ENCODE results near the gene GLCCI1.

The GLCCI1 gene

DNA sequence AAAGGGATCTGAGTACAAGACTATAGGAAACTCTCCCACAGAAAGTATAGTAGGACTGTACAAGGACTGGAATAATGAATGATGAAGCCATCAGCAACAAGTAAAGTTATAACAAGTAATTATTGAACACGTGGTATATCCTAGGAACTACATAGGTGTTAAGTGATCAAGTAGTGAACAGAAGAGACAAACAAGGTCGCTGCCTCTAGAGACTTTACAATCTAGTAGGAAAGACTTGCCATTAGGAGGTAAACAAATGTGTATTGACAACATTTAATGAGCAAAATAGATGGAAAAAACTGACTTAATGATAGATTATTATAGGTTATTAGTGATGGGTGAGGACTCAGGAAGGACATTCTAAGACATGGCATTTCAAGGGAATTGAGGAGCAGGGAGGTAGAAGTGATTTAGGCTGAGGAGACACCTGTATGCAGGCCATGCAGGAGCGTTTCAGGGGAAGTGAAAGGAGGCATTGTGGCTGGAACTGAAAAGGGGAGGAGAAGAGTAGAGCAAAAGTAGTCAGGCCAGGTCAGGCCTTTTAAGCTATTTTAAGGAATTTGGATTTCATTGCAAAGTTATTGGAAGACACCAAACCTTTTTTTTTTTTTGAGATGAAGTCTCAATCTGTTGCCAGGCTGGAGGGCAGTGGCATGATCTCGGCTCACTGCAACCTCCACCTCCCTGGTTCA, 8.5 kb upstream of the GLCCI1 start:
- DNase-seq (ENCODE audit: low read depth, low spot score), result no peak
- no peak overlapping the region for H3K27ac ChIP-seq

DNA sequence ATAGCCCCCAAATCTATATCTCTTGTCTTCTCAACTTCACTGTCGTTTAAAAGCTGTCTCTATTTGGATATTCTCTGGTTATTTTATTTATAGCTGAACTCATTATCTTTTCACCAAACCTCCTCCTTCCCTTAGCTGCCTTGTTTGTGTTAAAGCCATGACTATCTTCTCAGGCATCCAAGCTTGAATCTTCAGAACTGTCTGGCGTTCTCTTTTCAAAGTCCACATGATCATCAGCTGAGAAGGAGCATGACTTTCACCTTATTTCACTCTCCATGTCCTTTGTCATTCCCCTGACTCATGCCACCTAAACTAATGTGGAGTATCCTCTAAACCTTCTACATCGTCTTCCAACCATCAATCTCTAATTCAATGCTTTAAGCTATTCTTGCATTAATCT, 5.7 kb upstream of the GLCCI1 start:
- no peak for DNase-seq (ENCODE audit: low read depth, low spot score)
- no peak overlapping the region for H3K27ac ChIP-seq

DNA sequence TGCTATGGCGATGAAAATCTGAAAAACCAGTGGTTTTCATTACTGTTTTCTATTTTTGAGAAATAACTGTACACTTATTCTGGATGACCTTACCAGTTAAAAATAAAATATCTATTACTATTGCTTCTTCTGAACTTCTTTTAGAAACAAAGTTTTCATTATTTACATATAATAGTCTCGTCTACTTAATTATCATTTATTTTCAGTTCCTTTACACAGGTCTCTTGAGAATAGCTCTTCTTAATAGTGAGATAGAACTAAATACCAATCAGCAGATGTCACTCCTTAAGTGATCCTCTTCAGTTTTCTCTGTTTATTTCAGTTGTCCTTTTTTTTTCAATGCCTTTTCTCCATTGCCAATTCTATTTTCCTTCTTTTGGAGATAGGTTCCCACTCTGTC, 4.3 kb upstream of the GLCCI1 start:
- DNase-seq (ENCODE audit: low read depth, low spot score), result no peak
- H3K27ac ChIP-seq, result no peak overlapping the region

DNA sequence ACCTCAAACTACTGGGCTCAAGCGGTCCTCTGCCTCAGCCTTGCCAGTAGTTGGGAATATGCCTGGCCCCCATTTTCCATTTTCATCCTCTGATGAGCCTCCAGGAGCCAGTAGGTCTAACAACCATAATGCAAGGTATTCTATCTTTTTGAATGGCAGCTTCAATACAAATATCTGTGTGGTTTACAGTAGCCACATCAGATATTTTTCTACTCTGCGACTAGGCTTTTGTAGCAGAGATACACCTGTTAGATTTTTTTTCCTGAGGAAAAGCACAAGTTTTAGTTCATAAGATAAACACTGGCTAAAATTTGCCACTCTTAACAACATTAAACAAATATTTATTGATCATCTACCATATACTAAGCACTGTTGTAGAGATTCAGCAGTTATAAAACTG, 3.9 kb upstream of the GLCCI1 start:
- H3K27ac ChIP-seq, result no peak overlapping the region

DNA sequence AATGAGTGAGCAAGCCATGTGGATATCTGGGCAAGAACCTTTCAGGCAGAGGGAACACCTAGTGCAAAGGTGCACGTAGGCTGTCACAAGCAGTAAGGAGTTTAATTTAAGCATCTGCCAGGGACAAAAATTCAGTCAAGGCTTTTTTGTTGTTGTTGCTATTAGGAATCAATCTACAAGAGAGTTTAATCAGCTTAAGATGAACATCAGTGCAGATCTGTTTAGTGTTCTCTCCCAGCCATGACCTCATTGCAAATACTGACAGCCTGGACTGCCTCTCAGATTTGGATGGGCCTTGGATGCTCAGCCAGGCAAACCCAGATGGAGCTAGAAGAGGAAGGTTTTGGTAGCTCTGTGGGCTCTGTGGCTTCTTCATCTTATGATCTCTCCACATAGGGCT, 3.3 kb upstream of the GLCCI1 start:
- H3K27ac ChIP-seq, result no peak overlapping the region
- no peak for DNase-seq (ENCODE audit: low read depth, low spot score)

More for the DNA sequence above, 3.9 kb upstream of the GLCCI1 start:
- DNase-seq (ENCODE audit: low read depth, low spot score), result no peak

DNA sequence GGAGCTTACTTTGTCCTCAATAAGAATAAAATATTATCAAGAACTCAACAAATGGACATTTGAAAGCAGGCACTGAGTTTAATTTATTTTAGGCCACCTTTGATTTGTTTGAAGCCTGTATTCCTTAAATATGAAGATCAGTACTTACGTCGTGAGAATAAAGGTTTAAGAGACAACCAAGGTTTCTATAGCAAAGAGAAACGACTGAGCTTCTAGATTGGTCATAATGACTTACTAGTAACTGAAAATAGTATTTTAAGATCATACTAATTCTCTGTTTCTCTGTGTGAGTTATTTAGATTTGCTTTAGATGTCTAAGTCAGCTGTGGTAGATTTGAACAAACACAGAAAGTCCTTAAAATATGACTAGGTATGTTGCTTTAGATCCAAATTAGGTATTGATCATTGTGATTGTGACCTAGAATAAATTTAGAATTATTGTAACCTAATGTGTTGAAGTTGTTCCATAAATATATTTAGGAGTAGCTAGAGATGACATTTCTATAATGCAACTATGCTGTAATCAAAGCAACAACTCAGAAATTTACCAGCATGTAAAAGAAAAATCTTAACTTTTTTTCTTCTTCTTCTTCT, 2.4 kb upstream of the GLCCI1 start:
- no peak for DNase-seq (ENCODE audit: low read depth, low spot score)

DNA sequence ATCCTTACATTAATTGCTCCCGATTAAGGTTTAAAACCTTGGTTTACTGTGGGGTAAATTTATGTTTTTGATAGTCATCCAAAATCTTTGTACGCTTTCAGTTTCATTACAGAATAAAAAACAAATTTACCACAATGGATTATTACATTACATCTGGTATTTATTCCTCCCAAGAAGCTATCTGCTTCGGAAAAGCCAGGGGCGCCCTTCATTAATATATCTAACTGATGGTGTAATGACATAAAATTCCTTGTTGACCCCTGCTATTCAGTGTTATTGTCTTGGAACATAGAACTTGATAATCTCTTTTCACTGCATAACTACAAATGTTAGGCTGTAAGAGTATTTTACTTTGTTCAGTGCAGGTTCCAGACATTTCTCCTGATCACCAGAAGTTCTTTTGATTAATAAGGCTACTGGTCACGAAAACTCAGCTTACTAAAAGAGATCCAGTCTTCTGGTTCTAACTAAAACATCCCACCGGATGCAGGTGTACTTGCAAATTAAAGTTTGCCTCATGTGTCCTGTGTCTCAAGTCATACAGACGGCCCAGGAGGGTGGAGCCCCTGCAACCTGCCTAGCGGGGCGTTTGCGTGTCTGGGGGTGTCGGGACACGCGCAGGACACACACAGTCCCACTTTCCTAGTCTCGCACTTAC, 581 bp upstream of the GLCCI1 start:
- H3K27ac ChIP-seq, result peak overlapping the region; percentile 51
- no peak for DNase-seq (ENCODE audit: low read depth, low spot score)

More for the DNA sequence above, 2.4 kb upstream of the GLCCI1 start:
- no peak overlapping the region for H3K27ac ChIP-seq

DNA sequence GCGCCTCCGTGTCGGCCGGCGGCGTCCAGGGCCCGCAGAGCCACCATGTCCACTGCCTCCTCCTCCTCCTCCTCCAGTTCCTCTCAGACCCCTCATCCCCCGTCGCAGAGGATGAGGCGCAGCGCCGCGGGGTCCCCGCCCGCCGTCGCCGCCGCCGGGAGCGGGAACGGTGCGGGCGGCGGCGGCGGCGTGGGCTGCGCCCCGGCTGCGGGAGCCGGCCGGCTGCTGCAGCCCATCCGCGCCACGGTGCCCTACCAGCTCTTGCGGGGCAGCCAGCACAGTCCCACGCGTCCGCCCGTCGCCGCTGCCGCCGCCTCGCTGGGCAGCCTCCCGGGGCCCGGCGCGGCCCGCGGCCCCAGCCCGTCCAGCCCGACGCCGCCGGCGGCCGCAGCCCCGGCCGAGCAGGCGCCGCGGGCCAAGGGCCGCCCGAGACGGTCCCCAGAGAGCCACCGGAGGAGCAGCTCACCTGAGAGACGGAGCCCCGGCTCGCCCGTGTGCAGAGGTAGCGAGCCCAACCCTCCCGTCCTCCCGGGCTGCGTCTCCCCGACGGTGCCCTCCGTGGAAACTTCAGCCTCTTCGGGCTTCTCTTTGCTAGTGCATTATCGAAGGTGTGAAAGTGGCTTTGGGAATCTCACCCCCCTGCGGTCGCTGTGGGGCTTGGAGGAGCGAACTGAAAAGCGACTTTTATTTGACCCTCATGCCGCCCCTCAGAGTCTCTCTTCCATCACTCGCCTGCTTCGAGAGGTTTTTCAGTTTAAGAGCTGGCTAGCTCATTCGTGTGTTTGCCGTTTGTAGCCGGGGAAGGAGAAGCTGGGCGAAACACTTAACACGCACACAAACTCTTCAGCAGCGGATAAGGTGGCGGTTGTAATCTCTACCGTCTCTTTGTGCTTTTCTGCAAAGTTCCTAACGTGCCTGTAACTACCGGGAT, 975 bp downstream of the GLCCI1 start:
- H3K27ac ChIP-seq, result peak overlapping the region; percentile 51
- no peak for DNase-seq (ENCODE audit: low read depth, low spot score)

DNA sequence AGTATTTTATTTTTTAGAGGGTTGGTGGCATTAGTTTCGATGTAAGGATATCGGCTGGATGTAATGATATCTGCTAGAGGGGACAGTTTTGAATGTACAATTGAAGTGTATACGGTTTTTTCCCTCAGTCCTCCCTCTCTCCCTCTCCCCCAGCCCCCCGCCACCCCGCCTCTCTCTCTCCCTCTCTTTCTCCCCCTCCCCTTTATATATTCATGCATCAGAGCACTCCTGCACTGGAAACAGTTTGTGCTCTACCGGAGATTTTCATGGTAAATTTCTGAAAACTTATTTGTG, 1.6 kb downstream of the GLCCI1 start:
- DNase-seq (ENCODE audit: low read depth, low spot score), result no peak
- peak overlapping the region; percentile 51 for H3K27ac ChIP-seq

DNA sequence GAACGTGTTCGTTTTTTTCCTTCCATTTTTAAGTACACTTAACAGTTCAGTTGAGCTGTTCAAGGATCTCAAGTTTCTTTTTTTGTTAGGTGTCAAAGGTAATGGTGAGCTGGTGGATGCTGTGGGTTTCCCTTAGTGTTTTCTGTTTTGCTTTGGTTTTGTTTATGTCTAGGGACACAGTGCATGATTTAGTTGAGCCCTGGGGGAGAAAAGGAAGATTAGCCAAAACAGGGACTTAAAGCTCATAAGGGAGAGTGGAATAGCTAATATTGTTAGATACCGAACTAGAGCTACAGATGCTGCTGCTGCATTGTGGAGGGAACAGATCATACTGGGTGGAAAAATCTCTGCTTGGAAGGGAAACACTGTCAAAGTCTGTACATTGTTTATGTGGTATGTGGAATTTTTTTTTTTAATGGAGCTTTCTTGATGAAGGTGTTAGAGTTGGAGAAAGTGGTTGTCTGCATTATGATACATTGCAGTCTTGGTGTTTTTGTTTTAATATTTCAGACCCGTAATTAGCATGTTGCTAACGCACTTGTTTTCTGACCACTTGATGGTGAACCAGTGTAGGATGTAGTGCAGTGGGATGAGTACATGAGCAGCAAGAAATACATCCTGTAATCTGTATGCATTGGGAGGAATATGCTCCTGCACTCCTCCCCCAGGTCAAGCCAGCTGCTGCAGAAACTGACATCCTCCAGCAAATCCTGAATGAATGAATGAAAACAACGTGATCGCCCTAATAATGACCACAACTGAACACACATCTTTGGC, 2.1 kb downstream of the GLCCI1 start:
- DNase-seq (ENCODE audit: low read depth, low spot score), result no peak
- H3K27ac ChIP-seq, result no peak overlapping the region

DNA sequence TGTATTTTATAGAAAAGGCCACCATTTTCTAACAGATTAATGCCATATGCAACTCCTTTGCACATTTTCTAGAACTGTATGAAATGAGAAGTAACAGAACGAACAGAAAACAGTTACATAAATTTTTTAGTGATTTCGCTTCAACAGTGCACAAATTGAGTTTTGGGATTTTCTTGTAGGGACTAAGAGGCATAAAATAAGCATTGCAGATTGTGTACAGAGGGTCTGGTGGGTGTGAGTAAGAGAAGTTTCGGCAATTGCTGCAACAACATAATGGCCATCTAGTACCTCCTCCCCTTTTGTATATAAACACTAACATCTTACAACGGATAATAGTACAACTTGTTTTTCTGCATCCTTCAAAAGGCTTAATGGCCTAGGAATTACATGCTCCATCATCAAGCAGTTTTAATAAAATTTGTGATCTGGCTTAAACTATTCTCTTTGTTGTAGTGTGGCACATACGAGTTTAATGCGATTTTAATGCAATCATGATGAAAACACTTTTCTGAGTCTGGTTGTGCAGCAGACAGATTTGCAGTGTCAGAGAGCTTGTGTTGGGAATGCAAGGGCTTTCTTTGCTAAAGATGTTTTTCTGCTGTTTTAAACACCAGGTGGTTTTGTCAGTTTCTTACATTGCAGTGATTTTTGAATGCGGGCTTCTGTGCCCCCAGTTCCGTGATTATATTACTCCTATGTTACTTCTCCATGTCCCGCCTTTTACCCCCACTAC, 2.9 kb downstream of the GLCCI1 start:
- no peak for DNase-seq (ENCODE audit: low read depth, low spot score)
- H3K27ac ChIP-seq, result no peak overlapping the region

DNA sequence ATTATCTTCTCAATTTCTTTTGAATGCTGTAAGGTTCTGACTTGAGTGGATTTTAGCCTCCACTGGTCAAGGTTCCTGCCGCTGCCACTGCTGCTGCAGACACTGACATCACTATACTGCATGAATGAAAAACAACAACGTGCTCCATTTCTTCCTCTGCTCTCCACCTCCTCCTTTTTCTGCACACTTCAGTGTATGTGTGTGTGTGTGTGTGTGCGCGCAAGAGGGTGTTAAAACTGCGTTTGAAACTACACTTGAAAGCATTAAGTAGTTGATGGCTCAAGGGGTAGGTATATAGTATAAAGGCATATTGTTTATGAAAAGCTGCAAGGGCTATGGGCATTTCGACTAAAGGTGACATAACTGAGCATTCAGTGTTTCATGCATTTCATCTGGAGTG, 3.5 kb downstream of the GLCCI1 start:
- no peak overlapping the region for H3K27ac ChIP-seq
- no peak for DNase-seq (ENCODE audit: low read depth, low spot score)

DNA sequence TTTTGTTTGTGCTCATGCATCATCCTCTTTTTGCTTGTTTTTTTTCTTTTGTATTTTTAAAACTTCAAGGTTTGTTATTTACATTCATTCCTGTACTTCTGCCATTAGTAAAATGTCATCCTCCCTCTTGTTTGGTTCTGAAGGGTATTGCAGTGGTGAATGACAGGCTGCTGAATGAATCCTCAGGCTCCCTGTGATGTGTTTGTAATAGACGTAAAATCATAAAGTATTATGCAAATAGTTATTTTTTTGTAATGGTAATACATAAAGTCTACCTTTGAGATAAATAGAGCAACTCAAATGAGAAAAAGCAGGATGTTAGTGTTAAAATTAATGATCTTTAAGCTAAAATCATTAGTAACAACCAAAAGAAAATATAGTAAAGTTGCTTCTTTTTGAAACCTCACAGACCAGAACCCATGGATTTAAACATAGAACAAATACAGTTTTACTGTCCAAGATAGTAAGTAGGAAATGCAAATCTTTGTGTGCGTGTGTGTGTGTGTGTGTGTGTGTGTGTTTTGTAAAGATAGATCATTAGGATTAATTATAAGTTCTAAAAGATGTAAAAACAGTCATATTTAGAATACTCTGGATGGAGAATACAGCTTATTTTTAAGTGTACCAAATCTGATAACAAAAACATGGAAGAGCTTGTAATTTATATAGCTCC, 4.5 kb downstream of the GLCCI1 start:
- DNase-seq (ENCODE audit: low read depth, low spot score), result no peak
- H3K27ac ChIP-seq, result no peak overlapping the region

DNA sequence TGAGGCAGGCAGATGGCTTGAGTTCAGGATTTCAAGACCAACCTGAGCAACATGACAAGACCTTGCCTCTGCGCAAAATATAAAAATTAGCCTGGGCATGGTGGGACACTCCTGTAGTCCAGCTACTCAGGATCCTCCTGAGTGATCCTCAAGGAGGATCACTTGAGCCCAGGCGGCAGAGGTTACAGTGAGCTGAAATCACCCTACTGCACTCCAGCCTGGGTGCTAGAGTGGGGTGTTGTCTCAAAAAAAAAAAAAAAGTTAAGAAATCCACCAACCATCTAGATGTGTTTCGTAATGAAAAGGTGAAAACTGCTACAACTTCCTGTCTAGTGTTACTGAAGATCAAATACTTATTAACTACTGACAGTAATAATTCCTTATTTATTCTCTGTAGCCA, 8.1 kb downstream of the GLCCI1 start:
- no peak overlapping the region for H3K27ac ChIP-seq
- DNase-seq (ENCODE audit: low read depth, low spot score), result no peak

DNA sequence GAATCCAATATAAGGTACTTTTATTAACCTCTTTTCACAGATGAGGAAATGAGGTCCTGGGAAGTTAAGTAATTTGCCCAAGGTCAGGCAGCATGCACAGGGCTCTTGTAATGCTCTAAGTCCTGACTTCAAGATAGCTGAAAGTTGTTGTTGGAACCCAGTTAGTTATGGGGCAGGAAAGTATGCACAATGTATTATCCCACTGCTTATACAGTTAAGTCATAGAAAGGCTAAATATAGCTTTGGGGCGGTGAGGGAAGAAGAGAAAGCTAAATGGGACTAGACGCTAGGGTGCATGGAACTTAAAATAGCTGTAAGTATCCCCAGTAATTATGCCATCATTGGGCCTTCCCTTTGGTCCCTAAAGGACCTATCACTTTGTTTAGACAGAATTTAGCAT, 9.2 kb downstream of the GLCCI1 start:
- no peak for DNase-seq (ENCODE audit: low read depth, low spot score)
- no peak overlapping the region for H3K27ac ChIP-seq

DNA sequence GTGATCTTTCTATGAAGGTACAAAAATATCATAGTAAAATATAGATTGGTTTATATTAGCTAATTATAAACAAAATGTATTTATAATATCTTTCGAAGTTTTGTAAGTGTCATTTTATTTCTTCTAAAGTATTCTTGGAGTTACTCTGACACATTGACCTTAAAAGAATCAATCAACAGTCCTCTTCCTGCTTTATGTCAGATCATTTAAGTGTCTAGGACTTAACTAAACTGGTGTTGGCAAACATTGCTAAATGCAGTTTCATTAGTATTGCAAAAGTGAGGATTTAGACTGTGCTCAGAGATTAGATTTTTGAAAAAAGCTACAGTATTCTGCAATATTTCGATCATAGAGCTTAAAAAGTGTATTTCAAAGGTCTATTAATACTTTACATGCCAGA, 10.3 kb downstream of the GLCCI1 start:
- no peak for DNase-seq (ENCODE audit: low read depth, low spot score)
- no peak overlapping the region for H3K27ac ChIP-seq

DNA sequence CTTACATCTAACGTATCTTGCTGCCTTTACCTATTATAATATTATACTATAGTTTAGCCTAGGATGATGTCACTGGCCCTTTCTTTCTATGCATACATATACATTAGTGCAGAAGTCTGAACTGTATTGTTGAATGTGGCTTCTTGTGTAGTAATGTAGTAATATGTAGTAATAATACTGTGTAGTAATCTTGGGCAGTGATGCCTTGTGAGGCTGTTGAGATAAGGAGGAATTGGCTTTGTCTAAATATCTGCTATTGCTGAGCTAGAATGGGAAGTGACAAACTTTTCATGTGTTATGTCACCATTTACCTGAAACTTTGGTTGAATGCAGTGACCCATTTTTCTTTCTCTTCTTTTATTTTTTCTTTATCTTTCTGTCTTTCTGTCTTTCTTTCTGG, 11.0 kb downstream of the GLCCI1 start:
- H3K27ac ChIP-seq, result no peak overlapping the region
- DNase-seq (ENCODE audit: low read depth, low spot score), result no peak

DNA sequence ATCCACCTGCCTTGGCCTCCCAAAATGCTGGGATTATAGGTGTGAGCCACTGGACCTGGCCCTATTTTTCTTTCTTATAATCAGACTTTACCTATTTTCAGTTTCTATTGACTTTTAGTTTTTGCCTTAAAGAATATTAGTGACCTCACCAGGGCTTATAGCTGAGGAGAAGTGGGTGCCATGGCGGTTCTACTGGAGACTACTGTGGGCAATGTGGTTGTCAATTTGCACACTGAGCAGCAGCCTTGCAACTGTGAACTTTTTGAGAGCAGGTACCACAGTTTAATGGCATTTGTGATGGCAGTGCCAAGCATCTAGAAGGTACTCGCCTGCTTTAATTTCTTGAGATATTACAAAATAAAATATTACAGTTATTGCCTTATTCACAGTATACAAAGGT, 11.5 kb downstream of the GLCCI1 start:
- no peak overlapping the region for H3K27ac ChIP-seq
- DNase-seq (ENCODE audit: low read depth, low spot score), result no peak

DNA sequence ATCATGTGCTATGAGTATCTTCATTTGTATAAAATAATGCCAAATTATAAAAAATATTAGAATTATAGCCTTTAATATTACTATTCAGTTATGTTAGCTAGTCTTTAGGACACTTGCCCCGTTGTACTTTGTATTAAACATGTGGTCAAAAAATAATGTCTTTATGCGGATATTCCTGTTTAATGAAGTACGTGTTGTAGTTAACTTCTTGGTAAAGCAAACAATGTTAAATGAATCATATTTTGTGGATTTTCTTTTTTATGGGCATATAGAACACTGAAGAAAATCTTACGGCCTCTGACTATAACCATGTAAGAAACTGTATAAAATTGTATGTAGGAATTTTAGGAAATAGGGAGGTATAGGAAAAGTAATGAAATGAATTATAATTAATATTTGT, 14.3 kb downstream of the GLCCI1 start:
- H3K27ac ChIP-seq, result no peak overlapping the region
- no peak for DNase-seq (ENCODE audit: low read depth, low spot score)

All from epithelial cell of prostate (primary cell).